WTC11 (cell line): ENCODE results near the gene IPO9.

ENCODE experiments used
- CTCF ChIP-seq: fragments of 200-600 bp; IDR thresholded peaks from 2 replicates; pipeline ENCODE4 v1.8.0; 2022; ENCODE audit warnings: antibody characterized with exemption
- E2F1 ChIP-seq: sonication (generic); formaldehyde crosslinking; IDR thresholded peaks from 2 replicates; pipeline ENCODE4 v1.8.0; 2022; ENCODE audit warnings: mild to moderate bottlenecking, missing genetic modification reagents
- HMGXB4 ChIP-seq: sonication (generic); formaldehyde crosslinking; IDR thresholded peaks from 2 replicates; pipeline ENCODE4 v1.8.1; 2023; ENCODE audit warnings: mild to moderate bottlenecking, moderate library complexity, missing genetic modification reagents
- JUN ChIP-seq: sonication (generic); formaldehyde crosslinking; IDR thresholded peaks from 2 replicates; pipeline ENCODE4 v1.8.0; 2023; ENCODE audit warnings: mild to moderate bottlenecking, missing genetic modification reagents
- NR1H2 ChIP-seq: sonication (generic); formaldehyde crosslinking; IDR thresholded peaks from 2 replicates; pipeline ENCODE4 v1.9.0; 2021; ENCODE audit warnings: mild to moderate bottlenecking, moderate library complexity, missing genetic modification reagents
- STAT6 ChIP-seq: sonication (generic); formaldehyde crosslinking; conservative IDR thresholded peaks from 2 replicates; pipeline ENCODE4 v1.8.1; 2023; ENCODE audit warnings: mild to moderate bottlenecking, low read depth, missing genetic modification reagents, moderate library complexity
- TEAD4 ChIP-seq: sonication (generic); formaldehyde crosslinking; IDR thresholded peaks from 2 replicates; pipeline ENCODE4 v1.8.0; 2022; ENCODE audit warnings: mild to moderate bottlenecking, missing genetic modification reagents
- ZMAT4 ChIP-seq: fragments of 250-450 bp; sonication (Bioruptor Pico); IDR thresholded peaks from 2 replicates; pipeline ENCODE4 v1.9.0; 2021; ENCODE audit warnings: mild to moderate bottlenecking
- ZNF416 ChIP-seq: fragments of 250-450 bp; sonication (Bioruptor Pico); IDR thresholded peaks from 2 replicates; pipeline ENCODE4 v1.9.0; 2021; ENCODE audit warnings: mild to moderate bottlenecking, inconsistent platforms

- TF ChIP-seq CTCF: peak; percentile 82
- no peak for TF ChIP-seq ZNF416
- no peak for TF ChIP-seq NR1H2 (CRISPR knock-in tag)
- no peak for TF ChIP-seq ZMAT4
- TF ChIP-seq HMGXB4 (CRISPR knock-in tag): no peak
- TF ChIP-seq E2F1 (CRISPR knock-in tag): no peak
- no peak for TF ChIP-seq JUN (CRISPR knock-in tag)
- TF ChIP-seq TEAD4 (CRISPR knock-in tag): no peak
- no peak for TF ChIP-seq STAT6 (CRISPR knock-in tag)
These were observed 36.2 kb upstream of the IPO9 start for GRCh38 chr1:201792534-201793305.
